ENCODE measurements around the gene APC. TPM values are rescaled to one million over a fixed set of nuclear protein-coding genes. Genes with fewer than 3 reads are reported as not detected.
"Not testable (repeated sequence)": the region's sequence is repeated elsewhere in the genome, so short reads cannot be mapped to it uniquely, and the experiment has no call there.

Gene APC
- total RNA-seq, 2 experiments from 2014 or later = 18.7 to 19.0 TPM

DNA sequence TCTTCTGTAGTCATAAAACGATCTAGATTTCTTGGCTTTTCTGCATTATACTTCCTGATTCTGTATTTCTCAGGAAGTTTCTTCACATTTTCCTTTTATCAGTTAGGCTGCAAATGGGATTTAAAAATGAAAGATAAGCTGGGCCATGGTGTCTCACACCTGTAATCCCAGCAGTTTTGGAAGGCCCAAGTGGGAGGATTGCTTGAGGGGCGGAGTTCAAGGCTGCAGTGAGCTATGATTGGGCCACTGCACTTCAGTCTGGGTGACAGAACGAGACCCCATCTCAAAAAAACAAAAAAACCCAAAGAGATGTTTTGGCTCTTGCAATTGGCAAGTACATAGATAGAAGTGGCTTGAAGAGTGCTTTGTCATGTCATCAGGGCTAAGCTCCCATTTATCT is 26.2 kb upstream of the APC start:
- no peak for TF ChIP-seq CTCF (IDR thresholded peaks at IDR 0.05)
- Mint-ChIP-seq H3K27me3 (no peaks in the 10 kb centered on the region), H3K9me3 (no peaks in the 10 kb centered on the region), H3K4me1 (ENCODE audit: low read depth) (peaks cover 58% of the 10 kb centered on the region), H3K36me3 (ENCODE audit: low read depth) (no peaks in the 10 kb centered on the region), H3K27ac (no peak overlapping the region), H3K4me3 (no peak overlapping the region)
- CTCF ChIA-PET = interaction anchor here (0.6 to 1.0 kb wide), 5 partner anchors 18 to 490 kb away, joined by 3 read pairs; no protein-coding TSS in a partner anchor
- ATAC-seq (no peak), DNase-seq (no peak)
- intact Hi-C loops (cut with micrococcal nuclease) = no loop called here
- POLR2A ChIA-PET = interaction anchor here (1.2 kb wide), 1 partner anchor 9 kb away, joined by 3 read pairs; no protein-coding TSS in a partner anchor

DNA sequence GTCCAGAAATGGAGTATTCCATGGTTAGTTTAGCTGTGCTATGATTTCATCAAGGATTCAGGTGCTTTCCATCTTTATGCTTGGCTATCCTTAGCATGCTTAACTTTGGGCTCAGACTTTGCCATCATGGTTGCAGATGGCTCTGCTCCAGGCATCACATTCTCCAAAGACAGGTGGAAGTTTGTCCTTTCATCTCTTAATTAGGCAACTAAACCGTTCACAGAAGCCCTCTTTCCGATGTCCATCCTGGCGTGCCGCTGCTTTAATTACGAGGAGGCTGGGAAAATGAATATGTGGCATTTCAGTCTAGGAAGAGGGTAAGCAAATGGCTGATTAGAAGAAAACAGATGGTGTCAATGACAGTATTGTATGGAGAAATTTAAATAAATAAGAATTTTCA is 24.5 kb upstream of the APC start:
- POLR2A ChIA-PET = no interaction called here

DNA sequence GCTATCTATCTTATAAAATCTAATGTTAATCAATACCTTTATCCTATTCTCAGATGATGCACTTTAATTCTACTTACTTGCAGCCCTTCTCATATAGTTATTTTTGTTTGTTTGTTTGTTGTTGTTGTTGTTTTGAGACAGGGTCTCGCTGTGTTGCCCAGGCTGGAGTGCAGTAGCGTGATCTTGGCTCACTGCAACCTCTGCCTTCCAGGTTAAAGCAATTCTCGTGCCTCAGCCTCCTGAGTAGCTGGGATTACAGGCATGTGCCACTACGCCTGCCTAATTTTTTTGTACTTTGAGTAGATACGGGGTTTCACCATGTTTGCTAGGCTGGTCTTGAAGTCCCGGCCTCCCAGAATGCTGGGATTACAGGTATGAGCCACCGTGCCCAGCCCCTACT is 20.8 kb upstream of the APC start:
- H3K36me3 Mint-ChIP-seq (ENCODE audit: low read depth); POLR2A ChIA-PET; H3K4me3 Mint-ChIP-seq; intact Hi-C loops (cut with micrococcal nuclease); H3K9me3 Mint-ChIP-seq; H3K27ac Mint-ChIP-seq; DNase-seq; ATAC-seq; CTCF ChIA-PET; H3K27me3 Mint-ChIP-seq: not testable (repeated sequence)
- peaks cover 42% of the 10 kb centered on the region for H3K4me1 Mint-ChIP-seq (ENCODE audit: low read depth)

More for the DNA sequence above, 24.5 kb upstream of the APC start:
- Mint-ChIP-seq H3K27ac (no peak overlapping the region), H3K4me1 (ENCODE audit: low read depth) (peaks cover 55% of the 10 kb centered on the region), H3K4me3 (no peak overlapping the region), H3K27me3 (no peaks in the 10 kb centered on the region), H3K9me3 (no peaks in the 10 kb centered on the region), H3K36me3 (ENCODE audit: low read depth) (no peaks in the 10 kb centered on the region)
- ATAC-seq (no peak), DNase-seq (no peak)
- CTCF ChIA-PET = no interaction called here
- intact Hi-C loops (cut with micrococcal nuclease) = no loop called here
- TF ChIP-seq CTCF (IDR thresholded peaks at IDR 0.05) = no peak

- ChIA-PET CTCF (no interaction called here), POLR2A (no interaction called here)
- H3K27ac Mint-ChIP-seq = no peak overlapping the region
- ATAC-seq (no peak), DNase-seq (no peak)
- intact Hi-C loops (cut with micrococcal nuclease) = no loop called here
- no peak overlapping the region for H3K4me3 Mint-ChIP-seq
- TF ChIP-seq CTCF (IDR thresholded peaks at IDR 0.05) = no peak
- no peaks in the 10 kb centered on the region for H3K27me3 Mint-ChIP-seq
- peaks cover 3% of the 10 kb centered on the region for H3K36me3 Mint-ChIP-seq (ENCODE audit: low read depth)
- H3K4me1 Mint-ChIP-seq (ENCODE audit: low read depth) = peaks cover 39% of the 10 kb centered on the region
- no peaks in the 10 kb centered on the region for H3K9me3 Mint-ChIP-seq
Observed at GRCh38 chr5:112717506-112718082, 20.1 kb upstream of the APC start.

DNA sequence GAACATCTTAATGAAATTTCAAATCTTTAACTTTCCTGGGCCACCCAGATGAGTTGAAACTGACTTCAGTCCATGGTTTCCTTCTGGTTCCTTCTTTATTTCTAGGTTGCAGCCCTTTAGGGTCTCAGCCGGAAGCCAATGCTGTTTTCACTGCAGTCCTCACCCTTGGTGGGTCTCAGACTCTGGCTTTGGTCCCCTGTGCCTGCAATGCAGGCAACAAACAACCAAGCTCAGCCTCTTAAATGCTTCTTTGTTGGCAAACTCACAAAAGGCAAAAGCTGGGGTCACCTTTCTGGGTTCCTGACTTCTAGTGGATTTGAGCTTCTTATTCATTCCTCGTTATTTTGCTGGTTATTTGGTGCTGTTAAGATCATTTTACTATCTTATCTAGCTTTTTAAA is 19.3 kb upstream of the APC start:
- no peak for ATAC-seq
- no peak for DNase-seq
- H3K4me3 Mint-ChIP-seq = no peak overlapping the region
- H3K4me1 Mint-ChIP-seq (ENCODE audit: low read depth) = peaks cover 38% of the 10 kb centered on the region
- intact Hi-C loops (cut with micrococcal nuclease) = no loop called here
- POLR2A ChIA-PET = no interaction called here
- no peak overlapping the region for H3K27ac Mint-ChIP-seq
- peaks cover 3% of the 10 kb centered on the region for H3K36me3 Mint-ChIP-seq (ENCODE audit: low read depth)
- CTCF ChIA-PET = interaction anchor here (1.0 to 2.7 kb wide), 2 partner anchors 26 to 39 kb away, joined by 4 to 9 read pairs; no protein-coding TSS in a partner anchor
- TF ChIP-seq CTCF (IDR thresholded peaks at IDR 0.05) = no peak
- no peaks in the 10 kb centered on the region for H3K9me3 Mint-ChIP-seq
- H3K27me3 Mint-ChIP-seq = no peaks in the 10 kb centered on the region

Measured in activated CD8-positive, alpha-beta T cell treated with anti-CD3 and anti-CD28 coated beads for 36 hours (primary cell).